Neuron (in vitro differentiated cells): Measurements from ENCODE around the gene PRR13.
"Not testable (repeated sequence)": the region's sequence is repeated elsewhere in the genome, so short reads cannot be mapped to it uniquely, and the experiment has no call there.

Experiments
- H2AFZ ChIP-seq: one replicate; pipeline ENCODE4 v1.6.1; 2013; ENCODE audit warnings: low read depth, mild to moderate bottlenecking, inconsistent platforms, low read length, moderate library complexity
- H3K27me3 ChIP-seq: one replicate; pipeline ENCODE4 v1.6.1; 2013; ENCODE audit warnings: low read length; ENCODE audit not compliant: insufficient read depth
- H3K36me3 ChIP-seq: one replicate; pipeline ENCODE4 v1.6.1; 2013; ENCODE audit warnings: low read length; ENCODE audit not compliant: insufficient read depth
- H3K4me1 ChIP-seq: one replicate; pipeline ENCODE4 v1.6.1; 2013; ENCODE audit warnings: low read length; ENCODE audit not compliant: insufficient read depth
- H3K4me3 ChIP-seq: 2 replicates; pipeline ENCODE4 v1.5.1; 2013; ENCODE audit warnings: mild to moderate bottlenecking, low read length, moderate library complexity
- H3K9me3 ChIP-seq: one replicate; pipeline ENCODE4 v1.6.1; 2013; ENCODE audit warnings: low read length

The PRR13 gene

DNA sequence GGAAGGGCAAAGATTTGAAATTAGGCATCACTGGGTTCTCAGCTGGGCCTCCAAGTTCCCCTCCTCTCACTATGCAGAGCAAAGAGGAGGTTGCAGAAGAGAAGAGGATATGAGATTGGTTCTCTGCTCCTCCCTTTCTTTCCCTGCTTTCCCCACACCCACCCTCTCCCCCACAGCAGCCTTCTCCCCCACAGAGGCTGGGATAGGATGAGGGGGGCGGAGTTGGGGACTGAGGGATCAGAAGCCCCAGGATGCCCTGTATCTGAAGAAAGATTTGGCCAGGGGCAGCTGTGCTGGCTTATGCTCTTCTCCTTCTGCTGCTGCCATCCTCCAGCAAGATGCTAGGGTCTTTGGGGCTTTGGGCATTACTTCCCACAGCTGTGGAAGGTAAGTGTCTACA lies 17.9 kb upstream of the PRR13 start, which contains the start of gene AMHR2:
Gene AMHR2, plus strand, starts transcription at position 259 of the 400 bp plus-strand sequence. Its CDS starts 80 bp downstream, at position 339.
- Histone ChIP-seq H3K9me3 (no peaks in the 10 kb centered on the region), H3K36me3 (no peaks in the 10 kb centered on the region), H3K27me3 (peaks cover 3% of the 10 kb centered on the region), H3K4me3 (no peak within 1 kb of the TSS), H3K4me1 (peaks cover 8% of the 10 kb centered on the region), H2AFZ (no peak within 1 kb of the TSS)

DNA sequence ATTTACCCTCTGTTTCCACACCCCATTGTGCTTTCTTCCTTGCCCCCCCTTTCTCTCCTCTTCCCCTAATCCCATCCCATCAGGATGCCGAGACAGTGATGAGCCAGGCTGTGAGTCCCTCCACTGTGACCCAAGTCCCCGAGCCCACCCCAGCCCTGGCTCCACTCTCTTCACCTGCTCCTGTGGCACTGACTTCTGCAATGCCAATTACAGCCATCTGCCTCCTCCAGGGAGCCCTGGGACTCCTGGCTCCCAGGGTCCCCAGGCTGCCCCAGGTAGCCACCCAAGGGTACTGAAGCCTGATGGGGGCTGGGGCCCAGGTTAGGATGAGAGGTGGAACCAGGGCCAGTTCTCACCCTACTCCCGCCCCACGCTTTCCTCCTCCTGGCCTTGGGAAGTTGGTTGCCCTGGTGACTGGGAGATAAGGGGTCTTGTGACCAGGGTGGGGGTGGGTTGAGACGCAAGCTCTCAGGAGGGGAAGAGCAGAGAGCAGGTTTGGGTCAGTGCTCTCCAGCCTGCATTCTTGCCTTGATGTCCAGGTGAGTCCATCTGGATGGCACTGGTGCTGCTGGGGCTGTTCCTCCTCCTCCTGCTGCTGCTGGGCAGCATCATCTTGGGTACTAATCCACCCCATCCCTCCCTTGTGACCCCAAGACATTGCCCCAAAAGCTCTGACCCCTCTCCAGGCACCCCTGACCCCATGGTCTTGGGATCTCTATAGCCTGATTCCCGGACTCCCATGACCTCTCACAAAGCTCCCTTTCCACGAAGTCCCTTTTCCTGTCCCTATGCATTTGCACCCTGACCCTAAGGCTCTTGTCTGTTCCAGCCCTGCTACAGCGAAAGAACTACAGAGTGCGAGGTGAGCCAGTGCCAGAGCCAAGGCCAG lies 16.7 kb upstream of the PRR13 start:
- Histone ChIP-seq H3K36me3 (no peaks in the 10 kb centered on the region), H3K27me3 (peaks cover 5% of the 10 kb centered on the region), H2AFZ (no peak overlapping the region), H3K4me3 (no peak overlapping the region), H3K9me3 (no peaks in the 10 kb centered on the region), H3K4me1 (peaks cover 8% of the 10 kb centered on the region)

DNA sequence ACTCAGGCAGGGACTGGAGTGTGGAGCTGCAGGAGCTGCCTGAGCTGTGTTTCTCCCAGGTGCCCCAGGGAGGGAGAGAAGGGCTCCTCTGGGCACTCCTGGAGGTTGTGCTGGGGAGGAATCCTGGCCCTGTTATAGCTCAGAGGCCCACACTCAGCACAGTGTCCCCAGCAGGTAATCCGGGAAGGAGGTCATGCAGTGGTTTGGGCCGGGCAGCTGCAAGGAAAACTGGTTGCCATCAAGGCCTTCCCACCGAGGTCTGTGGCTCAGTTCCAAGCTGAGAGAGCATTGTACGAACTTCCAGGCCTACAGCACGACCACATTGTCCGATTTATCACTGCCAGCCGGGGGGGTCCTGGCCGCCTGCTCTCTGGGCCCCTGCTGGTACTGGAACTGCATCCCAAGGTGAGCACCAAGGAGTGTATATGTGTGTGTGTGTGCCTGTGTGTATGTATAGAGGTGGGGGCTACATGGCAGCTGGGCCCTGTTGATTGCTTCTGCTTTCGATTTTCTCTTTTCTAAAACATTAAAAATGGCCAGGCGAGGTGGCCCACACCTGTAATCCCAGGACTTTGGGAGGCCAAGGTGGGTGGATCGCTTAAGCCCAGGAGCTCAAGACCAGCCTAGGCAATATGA lies 15.9 kb upstream of the PRR13 start:
- Histone ChIP-seq H3K9me3 (no peaks in the 10 kb centered on the region), H2AFZ (no peak overlapping the region), H3K4me3 (no peak overlapping the region), H3K4me1 (peaks cover 8% of the 10 kb centered on the region), H3K27me3 (peaks cover 5% of the 10 kb centered on the region), H3K36me3 (no peaks in the 10 kb centered on the region)

DNA sequence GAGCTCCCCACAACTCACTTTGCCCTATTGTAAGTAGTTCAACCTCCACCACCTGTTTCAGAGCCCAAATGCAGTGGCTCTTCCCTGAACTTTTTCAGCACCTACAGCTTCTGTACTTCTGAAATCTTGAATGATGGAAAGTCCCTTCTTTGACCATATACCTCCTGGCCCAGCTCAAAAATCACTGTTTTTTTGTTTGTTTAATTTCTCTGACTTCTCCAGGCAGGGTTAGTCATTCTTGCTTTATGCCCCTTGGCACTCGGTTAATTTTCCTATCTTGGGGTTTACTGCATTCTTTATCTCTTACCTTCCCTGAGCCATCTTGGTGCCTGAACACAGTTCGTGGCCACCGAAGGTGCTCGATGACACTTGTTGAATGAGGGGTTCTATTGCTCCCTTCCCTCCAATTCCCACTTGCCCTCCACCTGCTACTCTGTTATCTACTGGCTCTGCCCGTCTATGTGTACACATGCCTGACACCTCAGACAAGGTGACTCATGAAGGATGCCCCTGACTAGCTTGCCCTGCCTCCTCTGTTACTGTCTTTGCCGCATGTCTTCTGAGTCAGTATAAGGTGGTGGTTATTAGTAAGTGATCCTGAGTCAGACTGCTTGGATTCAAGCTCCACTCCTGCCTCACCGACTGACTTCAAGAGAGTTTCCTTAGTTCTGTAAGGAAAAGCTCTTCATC lies 13.5 kb upstream of the PRR13 start:
- Histone ChIP-seq H2AFZ (no peak overlapping the region), H3K27me3 (peaks cover 5% of the 10 kb centered on the region), H3K4me1 (peaks cover 8% of the 10 kb centered on the region), H3K9me3 (no peaks in the 10 kb centered on the region), H3K36me3 (no peaks in the 10 kb centered on the region), H3K4me3 (no peak overlapping the region)

DNA sequence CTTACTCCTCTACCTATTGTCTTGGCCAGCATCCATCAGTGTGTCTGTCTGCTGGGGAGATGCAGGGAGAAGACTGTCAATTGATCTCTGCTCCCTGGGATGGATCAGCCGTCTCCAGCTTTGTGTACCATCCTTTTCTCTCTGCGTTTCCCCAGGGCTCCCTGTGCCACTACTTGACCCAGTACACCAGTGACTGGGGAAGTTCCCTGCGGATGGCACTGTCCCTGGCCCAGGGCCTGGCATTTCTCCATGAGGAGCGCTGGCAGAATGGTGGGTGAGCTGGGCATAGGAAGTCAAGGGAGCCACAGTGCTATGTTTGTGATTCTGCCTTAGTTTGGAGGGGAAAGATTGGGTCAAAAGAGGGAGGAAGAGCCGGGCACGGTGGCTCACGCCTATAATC lies 12.8 kb upstream of the PRR13 start:
- Histone ChIP-seq H3K4me1 (peaks cover 6% of the 10 kb centered on the region), H3K4me3 (no peak overlapping the region), H3K9me3 (no peaks in the 10 kb centered on the region), H3K36me3 (no peaks in the 10 kb centered on the region), H2AFZ (no peak overlapping the region), H3K27me3 (peaks cover 5% of the 10 kb centered on the region)

DNA sequence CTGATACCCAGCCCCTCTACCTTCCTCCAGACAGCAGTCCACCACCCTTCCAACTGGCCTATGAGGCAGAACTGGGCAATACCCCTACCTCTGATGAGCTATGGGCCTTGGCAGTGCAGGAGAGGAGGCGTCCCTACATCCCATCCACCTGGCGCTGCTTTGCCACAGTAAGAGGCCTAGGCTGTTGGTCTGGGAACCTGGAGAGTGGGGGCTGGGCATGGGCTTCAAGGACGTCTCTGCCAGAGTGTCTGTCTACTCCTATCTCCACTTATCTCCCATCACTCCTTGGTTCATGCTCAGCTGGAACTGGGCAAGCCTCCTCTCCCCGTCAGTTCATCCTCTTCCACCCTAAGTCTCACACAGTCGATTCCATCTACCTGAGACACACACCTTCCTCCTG lies 11.4 kb upstream of the PRR13 start:
- H3K4me3 ChIP-seq = no peak overlapping the region

DNA sequence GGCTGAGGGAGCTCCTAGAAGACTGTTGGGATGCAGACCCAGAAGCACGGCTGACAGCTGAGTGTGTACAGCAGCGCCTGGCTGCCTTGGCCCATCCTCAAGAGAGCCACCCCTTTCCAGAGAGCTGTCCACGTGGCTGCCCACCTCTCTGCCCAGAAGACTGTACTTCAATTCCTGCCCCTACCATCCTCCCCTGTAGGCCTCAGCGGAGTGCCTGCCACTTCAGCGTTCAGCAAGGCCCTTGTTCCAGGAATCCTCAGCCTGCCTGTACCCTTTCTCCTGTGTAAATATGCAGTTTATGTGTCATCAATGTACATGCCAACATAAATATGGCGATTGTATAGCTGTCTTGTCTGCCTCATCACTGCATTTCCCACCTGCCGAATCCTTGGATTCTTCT lies 10.3 kb upstream of the PRR13 start:
- no peaks in the 10 kb centered on the region for H3K9me3 ChIP-seq
- H2AFZ ChIP-seq = no peak overlapping the region
- no peaks in the 10 kb centered on the region for H3K4me1 ChIP-seq
- H3K27me3 ChIP-seq = peaks cover 5% of the 10 kb centered on the region
- H3K36me3 ChIP-seq = no peaks in the 10 kb centered on the region
- no peak overlapping the region for H3K4me3 ChIP-seq

More for the DNA sequence above, 11.4 kb upstream of the PRR13 start:
- Histone ChIP-seq H3K27me3 (peaks cover 5% of the 10 kb centered on the region), H3K4me1 (peaks cover 3% of the 10 kb centered on the region), H3K9me3 (no peaks in the 10 kb centered on the region), H2AFZ (no peak overlapping the region), H3K36me3 (no peaks in the 10 kb centered on the region)

DNA sequence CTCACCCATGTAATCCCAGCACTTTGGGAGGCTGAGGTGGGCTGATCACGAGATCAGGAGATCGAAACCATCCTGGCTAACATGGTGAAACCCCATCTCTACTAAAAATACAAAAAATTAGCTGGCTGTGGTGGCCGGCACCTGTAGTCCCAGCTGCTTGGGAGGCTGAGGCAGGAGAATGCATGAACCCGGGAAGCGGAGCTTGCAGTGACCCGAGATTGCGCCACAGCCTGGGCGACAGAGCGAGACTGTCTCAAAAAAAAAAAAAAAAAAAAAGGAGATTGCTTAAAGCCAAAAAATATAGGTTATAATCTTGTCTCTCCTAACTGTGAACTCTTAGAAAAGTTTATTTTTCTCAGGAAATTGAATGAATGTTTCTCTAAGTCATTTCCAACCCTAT lies 6.2 kb upstream of the PRR13 start:
- H3K36me3 ChIP-seq, H3K4me3 ChIP-seq, H2AFZ ChIP-seq, H3K27me3 ChIP-seq, H3K4me1 ChIP-seq, H3K9me3 ChIP-seq: not testable (repeated sequence)

DNA sequence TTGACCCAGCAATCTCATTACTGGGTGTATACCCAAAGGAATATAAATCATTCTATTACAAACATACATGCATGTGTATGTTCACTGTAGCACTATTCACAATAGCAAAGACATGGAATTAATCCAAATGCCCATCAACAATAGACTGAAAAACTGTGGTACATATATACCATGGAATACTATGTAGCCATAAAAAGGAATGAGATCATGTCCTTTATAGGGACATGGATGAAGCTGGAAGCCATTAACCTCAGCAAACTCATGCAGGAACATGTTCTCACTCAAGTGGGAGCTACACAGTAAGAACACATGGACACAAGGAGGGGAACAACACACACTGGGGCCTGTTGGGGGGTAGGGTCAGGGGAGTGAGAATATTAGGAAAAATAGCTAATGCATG lies 2.0 kb upstream of the PRR13 start:
- not testable (repeated sequence) for H3K27me3 ChIP-seq, H3K36me3 ChIP-seq, H3K4me1 ChIP-seq, H3K4me3 ChIP-seq, H3K9me3 ChIP-seq, H2AFZ ChIP-seq

DNA sequence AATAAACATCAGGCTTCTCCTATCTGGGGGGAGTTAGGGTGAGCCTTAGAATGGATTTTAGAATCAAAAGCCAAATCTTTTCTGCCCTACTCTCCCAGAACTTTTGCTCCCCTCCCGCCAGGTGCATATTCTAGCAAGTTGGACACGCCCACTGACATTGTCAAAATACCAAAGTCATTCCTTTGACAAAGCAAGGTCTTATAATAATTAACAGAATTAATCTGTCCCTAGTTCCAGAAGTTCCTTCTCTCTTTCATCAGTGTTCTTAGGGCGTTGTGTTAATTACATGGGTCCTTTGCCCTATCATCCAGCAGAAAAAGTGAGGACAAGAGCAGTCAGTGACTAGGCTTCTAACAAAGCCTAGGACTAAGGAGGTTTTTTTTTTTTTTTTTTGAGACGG lies 2.4 kb downstream of the PRR13 start:
- peaks cover 24% of the 10 kb centered on the region for H3K36me3 ChIP-seq
- no peaks in the 10 kb centered on the region for H3K9me3 ChIP-seq
- H3K4me1 ChIP-seq = peaks cover 2% of the 10 kb centered on the region
- H3K27me3 ChIP-seq = no peaks in the 10 kb centered on the region
- H2AFZ ChIP-seq = no peak overlapping the region
- H3K4me3 ChIP-seq = no peak overlapping the region

DNA sequence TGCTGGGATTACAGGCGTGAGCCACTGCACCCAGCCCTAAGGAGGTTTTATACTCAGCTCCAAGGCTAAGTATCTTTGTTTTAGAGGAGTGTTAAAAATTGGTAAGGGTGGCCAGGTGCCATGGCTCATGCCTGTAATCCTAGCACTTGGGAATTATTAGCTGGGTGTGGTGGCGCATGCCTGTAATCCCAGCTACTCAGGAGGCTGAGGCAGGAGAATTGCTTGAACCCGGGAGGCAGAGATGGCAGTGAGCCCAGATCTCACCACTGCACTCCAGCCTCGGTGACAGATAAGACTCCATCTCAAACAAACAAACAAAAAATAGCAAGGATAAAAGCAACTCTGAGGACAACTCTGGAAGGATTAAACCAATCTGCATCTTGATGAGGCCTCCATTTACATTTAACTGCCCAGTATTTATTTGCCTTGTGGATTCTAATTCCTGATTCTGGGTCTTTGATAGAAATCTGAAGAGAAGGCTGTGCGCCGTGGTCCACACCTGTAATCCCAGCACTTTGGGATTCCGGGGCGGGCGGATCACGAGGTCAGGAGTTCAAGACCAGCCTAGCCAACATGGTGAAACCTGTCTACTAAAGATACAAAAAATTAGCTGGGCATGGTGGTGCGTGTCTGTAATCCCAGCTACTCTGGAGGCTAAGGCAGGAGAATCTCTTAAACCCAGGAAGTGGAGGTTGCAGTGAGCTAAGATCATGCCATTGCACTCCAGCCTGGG lies 3.2 kb downstream of the PRR13 start:
- not testable (repeated sequence) for H3K4me1 ChIP-seq, H3K4me3 ChIP-seq, H2AFZ ChIP-seq, H3K27me3 ChIP-seq, H3K9me3 ChIP-seq
- H3K36me3 ChIP-seq = peaks cover 24% of the 10 kb centered on the region

DNA sequence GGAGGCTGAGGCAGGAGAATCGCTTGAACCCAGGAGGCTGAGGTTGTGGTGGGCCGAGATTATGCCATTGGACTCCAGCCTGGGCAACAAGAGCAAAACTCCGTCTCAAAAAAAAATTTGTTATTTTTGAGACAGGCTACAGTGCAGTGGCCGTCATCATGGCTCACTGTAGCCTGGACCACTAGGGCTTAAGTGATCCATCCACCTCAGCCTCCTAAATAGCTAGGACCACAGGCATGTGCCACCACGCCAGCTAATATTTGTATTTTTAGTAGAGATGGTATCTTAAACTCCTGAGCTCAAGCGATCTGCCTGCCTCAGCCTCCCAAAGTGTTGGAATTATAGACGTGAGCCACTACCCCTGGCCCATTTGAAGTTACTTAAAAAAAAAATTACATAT lies 9.4 kb downstream of the PRR13 start:
- Histone ChIP-seq H3K36me3 (peaks cover 35% of the 10 kb centered on the region), H3K4me1 (peaks cover 22% of the 10 kb centered on the region), H2AFZ (no peak overlapping the region), H3K9me3 (no peaks in the 10 kb centered on the region), H3K4me3 (no peak overlapping the region), H3K27me3 (no peaks in the 10 kb centered on the region)
